GM12892 (cell line): ENCODE measurements around the gene HOXC10.

Experiments used
- DNase-seq: peaks from one replicate; pipeline ENCODE4 v3.0.0; 2011; ENCODE audit not compliant: insufficient read length
- FAIRE-seq: peaks from 2 replicates; lab custom pipeline; 2011; peaks lifted over from hg19 to GRCh38; lab: Jason Lieb, UNC
- POLR2A ChIP-seq: IDR thresholded peaks from 2 replicates; pipeline ENCODE4 v1.6.1; 2011; ENCODE audit warnings: low read depth, low read length, control low read depth
- POLR2AphosphoS5 ChIP-seq: IDR thresholded peaks from 2 replicates; pipeline ENCODE4 v1.6.1; 2011; ENCODE audit warnings: low read depth, low read length, control low read depth
- TAF1 ChIP-seq: IDR thresholded peaks from 2 replicates; pipeline ENCODE4 v1.6.1; 2011; ENCODE audit warnings: low read depth, mild to moderate bottlenecking, control low read depth, low read length, borderline replicate concordance

The HOXC10 gene

DNA sequence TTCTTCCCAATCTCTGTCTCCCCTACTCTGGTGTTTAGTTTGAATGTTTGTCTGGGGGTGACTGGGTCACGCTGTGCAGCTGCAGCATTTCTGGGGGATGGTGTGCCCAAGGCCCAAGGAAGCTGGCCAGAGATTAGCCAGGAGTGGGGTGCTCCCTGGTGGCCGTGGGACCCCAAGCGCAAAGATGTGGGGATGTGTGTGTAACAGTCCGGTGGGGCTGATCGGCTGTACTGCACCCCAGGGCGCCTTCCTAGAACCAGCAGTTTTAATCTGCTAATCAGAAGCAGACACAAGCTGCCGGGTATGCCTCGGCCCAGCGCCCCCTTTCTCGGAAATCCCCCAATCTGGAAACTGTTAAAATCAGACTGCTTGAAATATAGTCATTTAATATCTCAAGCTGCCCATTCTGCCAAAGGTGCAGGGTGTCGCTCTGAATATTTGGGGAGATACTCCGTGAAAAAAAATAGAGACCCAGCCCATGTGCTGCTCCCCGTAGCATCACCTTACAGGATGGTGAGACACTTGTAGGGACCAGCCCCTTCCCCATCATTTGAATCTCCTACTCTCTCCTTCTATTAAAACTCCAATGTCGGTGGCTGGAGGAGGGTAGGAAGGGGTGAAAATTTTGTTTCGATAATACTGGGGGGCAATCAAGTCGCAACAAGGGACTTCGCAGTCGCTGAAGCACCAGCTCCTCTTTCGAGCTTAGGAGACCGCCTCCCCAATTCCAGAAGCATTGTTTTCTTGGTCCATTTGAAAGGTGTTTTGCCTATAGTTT is 19.3 kb downstream of the HOXC10 start:
- no peak for DNase-seq
- FAIRE-seq, result no peak
- no peak for TF ChIP-seq POLR2AphosphoS5
- TF ChIP-seq POLR2A, result no peak
- no peak for TF ChIP-seq TAF1

DNA sequence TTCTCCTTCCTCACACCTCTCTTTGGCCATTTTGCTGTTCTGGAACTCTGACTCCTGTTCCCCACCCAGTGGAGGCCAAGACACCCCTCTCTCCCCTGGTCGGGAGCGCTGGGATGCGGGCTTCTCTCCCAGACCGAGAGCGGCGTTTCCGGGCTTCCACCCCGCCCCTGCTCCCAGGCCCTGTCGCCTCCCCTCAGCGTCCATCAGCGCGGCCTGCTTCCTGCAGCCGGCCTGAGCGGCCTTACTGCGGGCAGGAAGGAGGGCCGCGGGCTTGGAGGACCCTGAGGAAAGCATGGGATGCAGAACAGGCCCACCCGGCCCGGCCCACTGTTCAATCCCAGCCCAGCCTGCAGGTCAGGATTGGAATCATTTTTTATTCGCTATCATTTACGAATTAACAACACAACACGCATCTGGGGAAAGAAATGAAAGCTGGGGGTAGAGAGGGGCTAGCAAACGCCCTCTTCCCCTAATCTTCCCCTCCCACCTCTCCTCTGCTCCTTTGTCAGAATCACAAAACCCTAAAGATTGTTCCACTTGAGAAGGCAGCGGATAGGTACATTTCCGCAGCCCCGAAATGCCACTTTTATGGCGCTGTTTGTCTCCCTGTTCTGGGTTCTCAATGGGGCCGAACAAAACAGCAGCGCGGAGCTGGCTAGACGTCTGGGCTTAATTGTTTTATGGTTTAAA is 20.0 kb downstream of the HOXC10 start:
- DNase-seq, result no peak
- TF ChIP-seq TAF1 (no peak), POLR2AphosphoS5 (no peak), POLR2A (no peak)
- FAIRE-seq, result no peak

DNA sequence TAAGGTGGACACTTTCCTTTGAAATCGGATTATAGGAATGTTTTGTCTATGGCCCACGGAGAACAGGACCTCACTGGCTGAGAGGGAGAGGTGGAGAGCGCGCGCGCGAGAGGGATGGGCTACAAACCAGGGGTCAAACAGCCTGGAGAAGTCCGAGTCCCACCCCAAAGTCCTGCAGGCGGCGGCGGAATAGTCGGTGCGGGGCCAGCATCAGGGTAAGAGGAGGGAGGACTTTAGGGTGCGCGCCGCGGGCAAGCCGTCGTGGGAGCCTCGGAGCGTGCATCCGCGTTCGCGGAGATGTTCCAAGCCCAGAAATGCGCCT is 20.5 kb downstream of the HOXC10 start:
- no peak for FAIRE-seq
- no peak for DNase-seq
- TF ChIP-seq POLR2AphosphoS5 (no peak), POLR2A (no peak), TAF1 (no peak)

DNA sequence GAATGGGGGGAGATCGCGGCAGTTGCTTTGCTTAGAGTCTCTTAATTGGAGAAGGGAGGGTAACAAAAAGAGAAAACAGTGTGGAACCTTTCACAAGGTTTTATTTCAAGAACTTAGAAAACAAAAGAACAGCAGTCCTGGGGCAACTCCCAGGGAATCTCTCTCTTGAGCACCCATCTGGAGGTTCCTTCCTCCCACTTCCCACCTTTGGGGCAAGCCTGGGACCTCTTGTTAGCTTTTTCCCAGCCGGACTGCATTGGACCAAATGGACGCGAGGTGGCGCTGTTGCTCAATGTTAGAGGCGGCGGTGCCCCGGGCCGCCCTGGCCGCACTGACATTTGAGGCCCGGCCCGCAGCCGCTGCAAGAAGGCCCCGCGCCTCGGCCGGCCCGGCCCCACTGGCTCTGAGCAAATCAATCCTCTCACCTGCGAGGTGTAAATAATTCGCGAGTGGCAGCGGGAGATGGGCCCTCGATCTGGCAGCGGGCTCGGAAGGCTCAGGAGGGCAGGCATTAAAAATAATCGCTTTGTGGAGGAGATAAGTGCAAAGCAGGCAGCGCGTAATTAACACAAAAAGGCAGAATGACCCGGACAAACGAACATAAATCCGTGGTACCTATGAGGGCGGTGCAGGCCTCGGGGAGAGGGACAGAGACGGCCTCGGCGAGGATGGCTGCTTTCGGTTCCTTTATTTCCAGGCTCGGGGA is 21.1 kb downstream of the HOXC10 start:
- TF ChIP-seq POLR2AphosphoS5 (no peak), POLR2A (no peak), TAF1 (no peak)
- peak; percentile 83 for FAIRE-seq
- DNase-seq, result peak; percentile 78

GRCh38 chr12:54006559-54007220 is 21.7 kb downstream of the HOXC10 start:
- FAIRE-seq, result no peak
- TF ChIP-seq POLR2A (no peak), TAF1 (no peak), POLR2AphosphoS5 (no peak)

GRCh38 chr12:54007538-54008259 is 22.8 kb downstream of the HOXC10 start:
- TF ChIP-seq POLR2A (no peak), POLR2AphosphoS5 (no peak), TAF1 (no peak)
- FAIRE-seq (no peak), DNase-seq (no peak)

More at GRCh38 chr12:54006559-54007220, 21.7 kb downstream of the HOXC10 start:
- DNase-seq, result no peak

DNA sequence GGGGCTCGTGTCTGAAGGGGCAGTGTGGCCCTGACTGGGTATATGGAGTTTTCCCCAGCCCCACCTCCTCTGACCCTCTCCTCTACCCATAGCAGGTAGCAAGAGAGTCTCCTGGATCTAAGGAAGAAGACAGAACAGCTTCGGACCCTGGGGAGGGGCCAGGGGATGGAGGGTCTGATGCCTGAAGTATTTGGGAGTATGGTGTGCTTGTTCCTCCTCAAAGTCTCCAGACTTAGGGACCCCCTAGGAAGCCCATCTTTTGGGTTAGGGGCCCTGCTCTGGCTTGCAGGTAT is 23.3 kb downstream of the HOXC10 start:
- FAIRE-seq (no peak), DNase-seq (no peak)
- TF ChIP-seq POLR2AphosphoS5 (no peak), TAF1 (no peak), POLR2A (no peak)

GRCh38 chr12:54009171-54010052 is 24.5 kb downstream of the HOXC10 start:
- DNase-seq, result no peak
- no peak for TF ChIP-seq TAF1
- TF ChIP-seq POLR2AphosphoS5, result no peak
- TF ChIP-seq POLR2A, result no peak
- peak; percentile 75 for FAIRE-seq

DNA sequence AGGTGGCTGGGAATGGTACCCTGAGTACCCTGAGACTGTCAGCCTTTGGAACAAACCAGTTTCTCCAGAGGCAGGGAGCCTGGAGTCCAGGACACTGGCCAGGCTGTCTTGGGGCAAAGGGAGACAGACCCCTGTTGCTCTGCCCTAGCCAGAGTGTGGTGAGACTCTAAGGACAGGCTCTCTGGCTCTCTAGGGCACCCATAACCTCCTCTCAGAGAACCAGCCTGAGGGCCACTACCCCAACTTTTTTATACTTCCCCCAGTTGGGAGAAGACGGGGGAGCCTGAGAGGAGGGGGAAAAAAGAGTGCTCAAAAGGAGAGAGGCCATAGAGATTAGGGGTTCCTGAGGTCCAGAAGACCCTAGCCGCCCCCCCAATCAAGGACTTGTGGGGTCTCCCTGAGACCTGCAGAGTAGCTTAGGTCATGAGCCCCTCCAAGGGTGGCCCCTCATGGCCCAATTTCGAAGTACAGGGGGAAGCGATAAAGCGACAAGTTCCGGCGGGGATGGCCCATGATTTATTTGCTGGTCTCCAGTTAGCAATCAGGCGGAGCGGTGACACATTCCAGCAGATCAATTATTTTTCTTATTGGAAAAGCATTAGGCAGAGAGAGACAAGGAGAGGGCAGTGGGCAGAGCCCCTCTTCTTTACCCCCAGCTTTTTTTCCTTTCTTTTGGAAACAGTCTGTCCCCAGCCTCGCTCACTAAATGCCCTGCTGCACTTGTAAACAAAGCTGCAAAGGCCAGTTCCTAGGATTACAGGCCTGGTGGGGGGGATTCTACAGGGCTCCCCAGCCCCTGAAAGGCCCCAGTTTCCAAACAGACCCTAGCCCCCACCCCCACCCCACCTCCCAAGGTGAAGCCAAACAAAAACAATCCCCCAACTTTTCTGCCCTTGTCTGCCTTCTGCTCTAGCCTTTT is 25.4 kb downstream of the HOXC10 start:
- FAIRE-seq (no peak), DNase-seq (no peak)
- TF ChIP-seq TAF1, result no peak
- no peak for TF ChIP-seq POLR2AphosphoS5
- TF ChIP-seq POLR2A, result no peak
